H1 (cell line): ENCODE data around the gene USP53. TPM values are rescaled to one million over a fixed set of nuclear protein-coding genes. Genes with fewer than 3 reads are reported as not detected.

Source experiments
- CTCF ChIA-PET: fragments of 300-600 bp; sonication (Branson Sonifier 250); formaldehyde crosslinking; loops from one replicate; lab custom pipeline; 2021; ENCODE audit not compliant: partially characterized antibody; lab: Charles Lee
- POLR2A ChIA-PET: fragments of 300-600 bp; sonication (Branson Sonifier 250); formaldehyde crosslinking; loops from one replicate; lab custom pipeline; 2021; ENCODE audit warnings: inconsistent platforms; ENCODE audit not compliant: partially characterized antibody; lab: Charles Lee
- DNase-seq, 2 experiments: peaks; one replicate each; pipeline versions ENCODE4 v3.0.0 to v3.0.0-alpha.2; 2010 to 2022; ENCODE audit warnings: low spot score in 2 of 2, low read depth in 1 of 2, mixed read lengths in 1 of 2
- FAIRE-seq: peaks from 2 replicates; lab custom pipeline; 2011; peaks lifted over from hg19 to GRCh38; lab: Jason Lieb, UNC
- H2AFZ ChIP-seq: 2 replicates; pipeline ENCODE4 v1.8.1; 2012; ENCODE audit warnings: low read length, inconsistent platforms
- H2AK5ac ChIP-seq: 2 replicates; pipeline ENCODE4 v1.6.1; 2013; ENCODE audit warnings: low read depth, low read length
- H2BK120ac ChIP-seq: replicated peaks from 2 replicates; pipeline ENCODE3; 2013; ENCODE audit warnings: low read depth, low read length, inconsistent platforms
- H2BK12ac ChIP-seq: 2 replicates; pipeline ENCODE4 v1.6.1; 2013; ENCODE audit warnings: low read depth, low read length
- H2BK15ac ChIP-seq: 2 replicates; pipeline ENCODE4 v1.6.1; 2013; ENCODE audit warnings: low read length
- H2BK20ac ChIP-seq: 2 replicates; pipeline ENCODE4 v1.6.1; 2013; ENCODE audit warnings: low read length
- H2BK5ac ChIP-seq: 2 replicates; pipeline ENCODE4 v1.6.1; 2013; ENCODE audit warnings: low read depth, low read length
- H3K14ac ChIP-seq: 2 replicates; pipeline ENCODE4 v1.6.1; 2013; ENCODE audit warnings: inconsistent platforms; ENCODE audit not compliant: insufficient read length
- H3K18ac ChIP-seq: 2 replicates; pipeline ENCODE4 v1.6.1; 2013; ENCODE audit warnings: low read length; ENCODE audit errors: extremely low read depth
- H3K23ac ChIP-seq: 2 replicates; pipeline ENCODE4 v1.6.1; 2013; ENCODE audit warnings: inconsistent platforms; ENCODE audit not compliant: insufficient read length
- H3K23me2 ChIP-seq: 2 replicates; pipeline ENCODE4 v1.6.1; 2013; ENCODE audit warnings: low read depth, low read length
- H3K27ac ChIP-seq: 2 replicates; pipeline ENCODE4 v1.6.1; 2011; ENCODE audit warnings: low read depth, low read length, inconsistent platforms
- H3K27me3 ChIP-seq, 4 experiments: replicated peaks in 1 of 4; 1 replicate in 1 of 4; 2 replicates in 3 of 4; pipeline versions ENCODE4 v1.6.1 to v1.8.1; 2011 to 2013; ENCODE audit warnings: low read length in 3 of 4, mild to moderate bottlenecking in 3 of 4, inconsistent platforms in 2 of 4, mixed read lengths in 2 of 4, moderate library complexity in 1 of 4; ENCODE audit not compliant: control insufficient read depth in 3 of 4, insufficient read depth in 3 of 4; ENCODE audit errors: extremely low read depth in 1 of 4
- H3K36me3 ChIP-seq, 4 experiments: 2 replicates each; pipeline versions ENCODE4 v1.6.1 to v1.8.1; 2011 to 2013; ENCODE audit warnings: mild to moderate bottlenecking in 4 of 4, low read length in 3 of 4, moderate library complexity in 2 of 4, control low read depth in 1 of 4, inconsistent platforms in 1 of 4; ENCODE audit not compliant: insufficient read depth in 4 of 4, control insufficient read depth in 2 of 4
- H3K4ac ChIP-seq: replicated peaks from 2 replicates; pipeline ENCODE3; 2013; ENCODE audit warnings: low read length, low read depth, mixed read lengths, inconsistent platforms; ENCODE audit not compliant: insufficient read length
- H3K4me1 ChIP-seq, 4 experiments: replicated peaks in 1 of 4; 1 replicate in 1 of 4; 2 replicates in 3 of 4; pipeline versions ENCODE4 v1.6.1 to v1.8.1; 2011 to 2013; ENCODE audit warnings: low read length in 3 of 4, inconsistent platforms in 2 of 4, mixed read lengths in 1 of 4; ENCODE audit not compliant: insufficient read depth in 4 of 4, control insufficient read depth in 3 of 4
- H3K4me2 ChIP-seq, 2 experiments: 2 replicates each; pipeline versions ENCODE4 v1.6.1 to v1.8.1; 2011 to 2013; ENCODE audit warnings: low read depth in 2 of 2, low read length in 2 of 2, control low read depth in 1 of 2, inconsistent platforms in 1 of 2, mild to moderate bottlenecking in 1 of 2; ENCODE audit not compliant: insufficient read depth in 1 of 2
- H3K4me3 ChIP-seq, 4 experiments: fragments of 200-600, 300-600 bp in 1 of 4; sonication (generic), shearing (Covaris generic), sonication (Bioruptor Twin) in 1 of 4; 2 replicates each; pipeline versions ENCODE4 v1.5.1 to v1.8.1; 2011 to 2016; ENCODE audit warnings: low read length in 4 of 4, low read depth in 3 of 4, control low read depth in 2 of 4, inconsistent platforms in 2 of 4, mild to moderate bottlenecking in 2 of 4, mixed read lengths in 1 of 4, moderate library complexity in 1 of 4; ENCODE audit not compliant: insufficient read depth in 2 of 4; ENCODE audit errors: extremely low read depth in 1 of 4
- H3K56ac ChIP-seq: replicated peaks from 2 replicates; pipeline ENCODE3; 2013; ENCODE audit warnings: low read depth, mild to moderate bottlenecking, mixed read lengths, low read length, inconsistent platforms; ENCODE audit not compliant: insufficient read length
- H3K79me1 ChIP-seq: 2 replicates; pipeline ENCODE4 v1.6.1; 2013; ENCODE audit warnings: low read depth, low read length, control low read depth
- H3K79me2 ChIP-seq, 2 experiments: 2 replicates each; pipeline versions ENCODE4 v1.6.1 to v1.8.1; 2012 to 2013; ENCODE audit warnings: low read length in 2 of 2, mild to moderate bottlenecking in 2 of 2, inconsistent platforms in 1 of 2; ENCODE audit not compliant: insufficient read depth in 2 of 2, control insufficient read depth in 1 of 2
- H3K9ac ChIP-seq, 4 experiments: replicated peaks in 1 of 4; 1 replicate in 1 of 4; 2 replicates in 3 of 4; pipeline versions ENCODE4 v1.6.1 to v1.8.1; 2011 to 2013; ENCODE audit warnings: low read depth in 3 of 4, low read length in 3 of 4, control low read depth in 2 of 4, mild to moderate bottlenecking in 2 of 4, moderate library complexity in 2 of 4, inconsistent platforms in 1 of 4; ENCODE audit errors: extremely low read depth in 1 of 4
- H3K9me3 ChIP-seq, 2 experiments: 2 replicates each; pipeline versions ENCODE4 v1.6.1 to v1.8.1; 2012 to 2013; ENCODE audit warnings: mild to moderate bottlenecking in 2 of 2, moderate library complexity in 2 of 2, control low read depth in 1 of 2, inconsistent platforms in 1 of 2, low read depth in 1 of 2, low read length in 1 of 2, mixed read lengths in 1 of 2; ENCODE audit not compliant: insufficient read depth in 2 of 2
- H4K20me1 ChIP-seq, 2 experiments: replicated peaks in 1 of 2; 2 replicates each; pipeline versions ENCODE3 to v1.8.1; 2011 to 2013; ENCODE audit warnings: inconsistent platforms in 2 of 2, low read length in 2 of 2, mild to moderate bottlenecking in 1 of 2; ENCODE audit not compliant: insufficient read depth in 2 of 2, control insufficient read depth in 1 of 2
- H4K5ac ChIP-seq: 2 replicates; pipeline ENCODE4 v1.6.1; 2013; ENCODE audit warnings: low read length, low read depth, mixed read lengths, inconsistent platforms; ENCODE audit not compliant: insufficient read length
- H4K8ac ChIP-seq: 2 replicates; pipeline ENCODE4 v1.8.0; 2013; ENCODE audit warnings: mild to moderate bottlenecking, moderate library complexity, low read length, inconsistent platforms; ENCODE audit not compliant: insufficient read depth; ENCODE audit errors: extremely low read depth
- H4K91ac ChIP-seq: replicated peaks from 2 replicates; pipeline ENCODE3; 2013; ENCODE audit warnings: low read length, mixed read lengths, inconsistent platforms; ENCODE audit not compliant: insufficient read length
- CHD2 ChIP-seq: IDR thresholded peaks from 2 replicates; pipeline ENCODE4 v1.6.1; 2012; ENCODE audit warnings: low read length, improper control_type of control experiment
- RAD21 ChIP-seq, 2 experiments: IDR thresholded peaks in 1 of 2; conservative IDR thresholded peaks in 1 of 2; 2 replicates each; pipeline ENCODE4 v1.6.1; 2011; ENCODE audit warnings: low read depth in 2 of 2, low read length in 2 of 2, improper control_type of control experiment in 1 of 2, inconsistent platforms in 1 of 2, mild to moderate bottlenecking in 1 of 2, moderate library complexity in 1 of 2
- WGBS, 2 experiments: shearing (Covaris generic) in 1 of 2; methylation state at CpG; one replicate each; pipeline versions ENCODE4 v1.1.6 to v1.1.7; 2013 to 2015; ENCODE audit warnings: low lambda C conversion rate in 2 of 2, mixed read lengths in 2 of 2, inconsistent platforms in 1 of 2, low coverage in 1 of 2, missing lambda C conversion rate in 1 of 2; ENCODE audit not compliant: insufficient replicate concordance in 2 of 2, insufficient coverage in 1 of 2, insufficient read length in 1 of 2; ENCODE audit errors: extremely low coverage in 1 of 2, missing lambda C conversion rate in 1 of 2; 5-methylcytosine and 5-hydroxymethylcytosine counted together
- polyA plus RNA-seq, 7 experiments: library from polyadenylated mRNA; depleted of rRNA in 3 of 7; stranded (reverse) in 5 of 7; unstranded in 2 of 7; fragments of >200 nt in 5 of 7; fragments of 200-250 nt in 2 of 7; gene quantifications; 1 replicate in 5 of 7; 2 replicates in 1 of 7; 4 replicates in 1 of 7; pipeline versions ENCODE4 v1.2.1 to v1.2.3, GENCODE V29; 2011 to 2013; ENCODE audit warnings: missing spikeins in 2 of 7, mixed read lengths in 2 of 7
- total RNA-seq: library from RNA; stranded (reverse); fragmentation: NEBNext Ultra II Directional; extraction: Animal tissue kit (Norgen Biotek cat#: 25700); gene quantifications from 2 replicates; pipeline ENCODE4 v1.2.1, GENCODE V29; 2021
- TF ChIP-seq, protein P1 (sequence below), 3 experiments: IDR thresholded peaks; 1 replicate in 2 of 3; 2 replicates in 1 of 3; pipeline versions ENCODE4 v1.5.1 to v1.6.1; 2011; ENCODE audit warnings: low read length in 3 of 3, mild to moderate bottlenecking in 3 of 3, inconsistent platforms in 2 of 3, low read depth in 1 of 3, moderate library complexity in 1 of 3; ENCODE audit not compliant: insufficient read depth in 1 of 3; ENCODE audit errors: control extremely low read depth in 1 of 3

The USP53 gene
- total and polyA plus RNA-seq, 2 of the 8 experiments (the other 6 are each of a cell fraction or from before 2014, with no cell fraction given), result 2.9 to 14.9 TPM

DNA sequence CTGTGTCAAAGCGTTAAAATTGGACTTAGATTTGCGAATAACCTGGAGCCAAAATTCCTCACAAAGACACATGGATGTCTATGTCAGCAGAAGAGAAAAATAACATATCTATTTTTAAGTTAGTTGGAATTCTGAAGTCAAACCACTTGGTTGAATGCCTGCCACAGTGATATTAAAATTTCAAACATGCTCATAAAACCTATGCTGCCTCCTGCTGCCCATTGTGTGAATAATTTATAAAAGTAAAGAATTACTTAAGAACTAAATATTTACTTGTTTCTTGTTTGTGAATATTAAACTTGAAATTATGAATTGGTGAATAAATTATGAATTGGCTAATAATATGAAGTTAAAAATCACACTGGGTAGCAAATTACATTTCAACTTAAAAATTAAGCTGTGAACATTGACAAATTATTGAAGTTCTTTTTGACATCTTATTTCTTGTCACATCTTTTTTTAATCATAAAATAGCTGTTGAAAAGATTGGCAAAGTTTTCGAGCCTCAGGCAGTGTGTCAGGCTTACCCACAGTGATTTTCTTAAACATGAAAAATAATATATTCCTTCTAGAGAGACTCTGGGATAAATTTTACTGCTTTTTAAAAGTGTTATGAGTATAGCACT, 74.0 kb downstream of the USP53 start:
- H3K27me3 ChIP-seq, result no peaks in the 10 kb centered on the region
- ChIA-PET CTCF (interaction anchor here (0.7 to 1.0 kb wide), 5 partner anchors 9 to 261 kb away, joined by 3 to 4 read pairs (median 3); no protein-coding TSS in a partner anchor), POLR2A (no interaction called here)
- no peak overlapping the region for H3K4me2 ChIP-seq
- no peak overlapping the region for H3K23ac ChIP-seq
- H4K20me1 ChIP-seq, result no peaks in the 10 kb centered on the region
- no peaks in the 10 kb centered on the region for H3K79me1 ChIP-seq
- no peak overlapping the region for H4K91ac ChIP-seq
- H2BK20ac ChIP-seq, result no peak overlapping the region
- no peak overlapping the region for H3K4ac ChIP-seq
- H3K23me2 ChIP-seq, result no peaks in the 10 kb centered on the region
- 76% methylated on average over 3 of the region's 3 CpGs; no CpG with 5 or more reads in 1 of the 2 experiments for WGBS, 2 experiments
- H2AK5ac ChIP-seq, result no peak overlapping the region
- no peak overlapping the region for H2BK5ac ChIP-seq
- H2BK120ac ChIP-seq, result no peak overlapping the region
- FAIRE-seq, result no peak
- no peaks in the 10 kb centered on the region for H3K79me2 ChIP-seq
- H3K4me1 ChIP-seq, result no peaks in the 10 kb centered on the region
- H3K9me3 ChIP-seq, result no peaks in the 10 kb centered on the region
- H3K4me3 ChIP-seq, result no peak overlapping the region
- DNase-seq, result no peak
- no peak overlapping the region for H4K8ac ChIP-seq
- no peak overlapping the region for H2BK12ac ChIP-seq
- H3K18ac ChIP-seq, result no peak overlapping the region
- no peaks in the 10 kb centered on the region; a peak in 1 of 8 replicates for H3K36me3 ChIP-seq
- H2AFZ ChIP-seq, result no peak overlapping the region
- TF ChIP-seq CHD2 (no peak), RAD21 (IDR thresholded peaks at IDR 0.05 in 1 of 2, conservative IDR thresholded peaks at IDR 0.05 in 1 of 2; ENCODE audit: low read depth in 2 of 2, low read length in 2 of 2) (peak; percentile 65 to 66)
- TF ChIP-seq, protein P1, sequence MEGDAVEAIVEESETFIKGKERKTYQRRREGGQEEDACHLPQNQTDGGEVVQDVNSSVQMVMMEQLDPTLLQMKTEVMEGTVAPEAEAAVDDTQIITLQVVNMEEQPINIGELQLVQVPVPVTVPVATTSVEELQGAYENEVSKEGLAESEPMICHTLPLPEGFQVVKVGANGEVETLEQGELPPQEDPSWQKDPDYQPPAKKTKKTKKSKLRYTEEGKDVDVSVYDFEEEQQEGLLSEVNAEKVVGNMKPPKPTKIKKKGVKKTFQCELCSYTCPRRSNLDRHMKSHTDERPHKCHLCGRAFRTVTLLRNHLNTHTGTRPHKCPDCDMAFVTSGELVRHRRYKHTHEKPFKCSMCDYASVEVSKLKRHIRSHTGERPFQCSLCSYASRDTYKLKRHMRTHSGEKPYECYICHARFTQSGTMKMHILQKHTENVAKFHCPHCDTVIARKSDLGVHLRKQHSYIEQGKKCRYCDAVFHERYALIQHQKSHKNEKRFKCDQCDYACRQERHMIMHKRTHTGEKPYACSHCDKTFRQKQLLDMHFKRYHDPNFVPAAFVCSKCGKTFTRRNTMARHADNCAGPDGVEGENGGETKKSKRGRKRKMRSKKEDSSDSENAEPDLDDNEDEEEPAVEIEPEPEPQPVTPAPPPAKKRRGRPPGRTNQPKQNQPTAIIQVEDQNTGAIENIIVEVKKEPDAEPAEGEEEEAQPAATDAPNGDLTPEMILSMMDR (IDR thresholded peaks at IDR 0.05; ENCODE audit: control extremely low read depth in 1 of 3, insufficient read depth in 1 of 3, low read depth in 1 of 3, low read length in 3 of 3), result peak in 1 of 3 experiments; percentile 28; a peak in 1 of 4 replicates
- no peak overlapping the region for H3K14ac ChIP-seq
- H2BK15ac ChIP-seq, result no peak overlapping the region
- H3K9ac ChIP-seq, result no peak overlapping the region
- H3K56ac ChIP-seq, result no peak overlapping the region
- H3K27ac ChIP-seq, result no peak overlapping the region
- no peak overlapping the region for H4K5ac ChIP-seq
